WTC11 (cell line): ENCODE results near the gene STPG4. TPM values are rescaled to one million over a fixed set of nuclear protein-coding genes. Genes with fewer than 3 reads are reported as not detected.

Source experiments
- ATAC-seq: fragments of 200-7000 bp; cut with Tn5 transposase; 2 replicates; pipeline ENCODE4 v1.10.0; 2021; ENCODE audit warnings: mild to moderate bottlenecking, moderate library complexity
- CTCF ChIA-PET: fragments of 300-600 bp; sonication (Branson Sonifier 250); formaldehyde crosslinking; loops from one replicate; lab custom pipeline; 2021; ENCODE audit warnings: antibody characterized with exemption; lab: Charles Lee
- POLR2A ChIA-PET: fragments of 350-600 bp; sonication (Branson Sonifier 250); formaldehyde crosslinking; loops from one replicate; lab custom pipeline; 2021; ENCODE audit warnings: antibody characterized with exemption; lab: Charles Lee
- DNase-seq: peaks from one replicate; pipeline ENCODE4 v3.0.0; 2021; ENCODE audit warnings: low spot score
- H3K27ac Mint-ChIP-seq: 2 replicates; pipeline ENCODE4 v1.8.0; 2021; ENCODE audit warnings: mixed read lengths
- H3K27me3 Mint-ChIP-seq: 2 replicates; pipeline ENCODE4 v1.8.0; 2021; ENCODE audit warnings: low read depth, mild to moderate bottlenecking, moderate library complexity, mixed read lengths
- H3K36me3 Mint-ChIP-seq: 2 replicates; pipeline ENCODE4 v1.8.0; 2021; ENCODE audit warnings: mixed read lengths
- H3K4me1 Mint-ChIP-seq: 2 replicates; pipeline ENCODE4 v1.8.0; 2022; ENCODE audit warnings: mixed read lengths
- H3K4me3 Mint-ChIP-seq: 2 replicates; pipeline ENCODE4 v1.8.0; 2021; ENCODE audit warnings: mild to moderate bottlenecking, moderate library complexity, mixed read lengths
- H3K9me3 Mint-ChIP-seq: 2 replicates; pipeline ENCODE4 v1.8.0; 2021; ENCODE audit warnings: mixed read lengths
- AFF4 ChIP-seq: sonication (generic); formaldehyde crosslinking; IDR thresholded peaks from 2 replicates; pipeline ENCODE4 v1.8.1; 2023; ENCODE audit warnings: mild to moderate bottlenecking, missing genetic modification reagents, borderline replicate concordance
- ATF6 ChIP-seq: sonication (generic); formaldehyde crosslinking; IDR thresholded peaks from 2 replicates; pipeline ENCODE4 v1.8.1; 2023; ENCODE audit warnings: mild to moderate bottlenecking, missing genetic modification reagents
- E2F1 ChIP-seq: sonication (generic); formaldehyde crosslinking; IDR thresholded peaks from 2 replicates; pipeline ENCODE4 v1.8.0; 2022; ENCODE audit warnings: mild to moderate bottlenecking, missing genetic modification reagents
- FOXJ3 ChIP-seq: sonication (generic); formaldehyde crosslinking; IDR thresholded peaks from 2 replicates; pipeline ENCODE4 v1.9.0; 2021; ENCODE audit warnings: missing genetic modification reagents, mild to moderate bottlenecking, borderline replicate concordance
- HMGXB4 ChIP-seq: sonication (generic); formaldehyde crosslinking; IDR thresholded peaks from 2 replicates; pipeline ENCODE4 v1.8.1; 2023; ENCODE audit warnings: mild to moderate bottlenecking, moderate library complexity, missing genetic modification reagents
- KAT7 ChIP-seq: sonication (generic); formaldehyde crosslinking; IDR thresholded peaks from 2 replicates; pipeline ENCODE4 v1.8.1; 2023; ENCODE audit warnings: missing genetic modification reagents, mild to moderate bottlenecking, borderline replicate concordance
- MLX ChIP-seq: sonication (generic); formaldehyde crosslinking; IDR thresholded peaks from 2 replicates; pipeline ENCODE4 v1.8.1; 2023; ENCODE audit warnings: mild to moderate bottlenecking, missing genetic modification reagents, moderate library complexity
- NFATC4 ChIP-seq: fragments of 250-450 bp; sonication (Bioruptor Pico); IDR thresholded peaks from 2 replicates; pipeline ENCODE4 v1.9.0; 2021; ENCODE audit warnings: mild to moderate bottlenecking
- SOX15 ChIP-seq: fragments of 250-450 bp; sonication (Bioruptor Pico); IDR thresholded peaks from 2 replicates; pipeline ENCODE4 v1.9.0; 2021; ENCODE audit warnings: mild to moderate bottlenecking
- SP1 ChIP-seq: sonication (generic); formaldehyde crosslinking; conservative IDR thresholded peaks from 2 replicates; pipeline ENCODE4 v1.8.1; 2022; ENCODE audit warnings: missing genetic modification reagents
- STAT6 ChIP-seq: sonication (generic); formaldehyde crosslinking; conservative IDR thresholded peaks from 2 replicates; pipeline ENCODE4 v1.8.1; 2023; ENCODE audit warnings: mild to moderate bottlenecking, low read depth, missing genetic modification reagents, moderate library complexity
- TEAD1 ChIP-seq: sonication (generic); formaldehyde crosslinking; IDR thresholded peaks from 2 replicates; pipeline ENCODE4 v1.8.0; 2022; ENCODE audit warnings: mild to moderate bottlenecking, missing genetic modification reagents
- ZNF232 ChIP-seq: sonication (generic); formaldehyde crosslinking; IDR thresholded peaks from 2 replicates; pipeline ENCODE4 v1.8.0; 2022; ENCODE audit warnings: mild to moderate bottlenecking, missing genetic modification reagents
- ZNF423 ChIP-seq: fragments of 250-450 bp; sonication (Bioruptor Pico); IDR thresholded peaks from 2 replicates; pipeline ENCODE4 v2.1.2; 2022; ENCODE audit warnings: mild to moderate bottlenecking, moderate library complexity
- total RNA-seq: library from RNA; stranded (reverse); gene quantifications from 3 replicates; pipeline ENCODE4 v1.2.3, GENCODE V29; 2021

STPG4 gene
- total RNA-seq, 1 experiment from 2014 or later = not detected

- POLR2A ChIA-PET = interaction anchor here (1.4 kb wide), 1 partner anchor 11 kb away, joined by 3 read pairs; no protein-coding TSS in a partner anchor
- Mint-ChIP-seq H3K4me1 (peaks cover 47% of the 10 kb centered on the region), H3K36me3 (no peaks in the 10 kb centered on the region), H3K27ac (no peak overlapping the region), H3K27me3 (no peaks in the 10 kb centered on the region), H3K4me3 (no peak overlapping the region), H3K9me3 (no peaks in the 10 kb centered on the region)
- no peak for DNase-seq
- no peak for ATAC-seq
- CTCF ChIA-PET = no interaction called here
- TF ChIP-seq ATF6 (CRISPR knock-in tag) (no peak), FOXJ3 (CRISPR knock-in tag) (no peak)
These were observed 35.2 kb upstream of the STPG4 start for GRCh38 chr2:47190188-47190881.

GRCh38 chr2:47189635-47190034, 34.5 kb upstream of the STPG4 start:
- no peak overlapping the region for H3K4me3 Mint-ChIP-seq
- no peak for TF ChIP-seq ZNF423 (CRISPR knock-in tag)
- no peak for TF ChIP-seq MLX (CRISPR knock-in tag)
- no peak for TF ChIP-seq E2F1 (CRISPR knock-in tag)
- no peak for TF ChIP-seq SP1 (CRISPR knock-in tag)
- TF ChIP-seq AFF4 (CRISPR knock-in tag) = no peak
- TF ChIP-seq STAT6 = no peak
- TF ChIP-seq SOX15 = no peak
- no peak for TF ChIP-seq KAT7 (CRISPR knock-in tag)
- TF ChIP-seq ZNF232 (CRISPR knock-in tag) = no peak
- no peak for TF ChIP-seq NFATC4 (CRISPR knock-in tag)
- TF ChIP-seq TEAD1 = no peak
- no peak for TF ChIP-seq HMGXB4 (CRISPR knock-in tag)
- no peaks in the 10 kb centered on the region for H3K36me3 Mint-ChIP-seq
- CTCF ChIA-PET = no interaction called here
- no peaks in the 10 kb centered on the region for H3K9me3 Mint-ChIP-seq
- H3K27ac Mint-ChIP-seq = no peak overlapping the region
- no peaks in the 10 kb centered on the region for H3K27me3 Mint-ChIP-seq
- DNase-seq (no peak), ATAC-seq (no peak)
- POLR2A ChIA-PET = interaction anchor here (1.4 kb wide), 1 partner anchor 10 kb away, joined by 3 read pairs; no protein-coding TSS in a partner anchor
- H3K4me1 Mint-ChIP-seq = peaks cover 47% of the 10 kb centered on the region
